ENCODE measurements around the gene PPP6R1.

GRCh38 chr19:55223291-55224037, 35.4 kb downstream of the PPP6R1 start:
- TF ChIP-seq CTCF (IDR thresholded peaks at IDR 0.05) (no peak), POLR2A (IDR thresholded peaks at IDR 0.05) (no peak), POLR2AphosphoS5 (IDR thresholded peaks at IDR 0.05; ENCODE audit: insufficient read depth in 1 of 2, low read depth in 1 of 2) (no peak)

Measured in vagina (tissue), 2 donors.